CD4-positive, alpha-beta T cell treated with Interleukin-6 for 4 hours (primary cell): ENCODE results near the gene ARHGAP24.

Experiments used
- DNase-seq: peaks from one replicate; pipeline ENCODE4 v3.0.0-alpha.2; 2020; ENCODE audit warnings: mixed read lengths

The ARHGAP24 gene

GRCh38 chr4:85520765-85521749, 46.1 kb downstream of the ARHGAP24 start:
- no peak for DNase-seq

GRCh38 chr4:85522277-85522676, 47.3 kb downstream of the ARHGAP24 start:
- no peak for DNase-seq

GRCh38 chr4:85522836-85523235, 47.9 kb downstream of the ARHGAP24 start:
- no peak for DNase-seq

GRCh38 chr4:85527815-85528214, 52.9 kb downstream of the ARHGAP24 start:
- no peak for DNase-seq

- DNase-seq: no peak
Measured at GRCh38 chr4:85531560-85532341, 56.8 kb downstream of the ARHGAP24 start.

- no peak for DNase-seq
Measured at GRCh38 chr4:85534120-85534519, 59.2 kb downstream of the ARHGAP24 start.

- no peak for DNase-seq
Measured at GRCh38 chr4:85543832-85544231, 68.9 kb downstream of the ARHGAP24 start.

- DNase-seq: no peak
Measured at GRCh38 chr4:85544751-85545150, 69.8 kb downstream of the ARHGAP24 start.

GRCh38 chr4:85548116-85548515, 73.2 kb downstream of the ARHGAP24 start:
- no peak for DNase-seq

GRCh38 chr4:85548841-85549240, 73.9 kb downstream of the ARHGAP24 start:
- DNase-seq: no peak

- no peak for DNase-seq
Measured at GRCh38 chr4:85555206-85555605, 80.3 kb downstream of the ARHGAP24 start.

GRCh38 chr4:85556283-85556682, 81.3 kb downstream of the ARHGAP24 start:
- no peak for DNase-seq

GRCh38 chr4:85557016-85557901, 82.3 kb downstream of the ARHGAP24 start:
- no peak for DNase-seq

- DNase-seq: no peak
Measured at GRCh38 chr4:85565761-85566480, 91.0 kb downstream of the ARHGAP24 start.

- no peak for DNase-seq
Measured at GRCh38 chr4:85569730-85570299, 94.9 kb downstream of the ARHGAP24 start.

- DNase-seq: no peak
Measured at GRCh38 chr4:85570388-85570787, 95.4 kb downstream of the ARHGAP24 start.

GRCh38 chr4:85571008-85571407, 96.1 kb downstream of the ARHGAP24 start:
- no peak for DNase-seq

GRCh38 chr4:85573270-85573669, 98.3 kb downstream of the ARHGAP24 start:
- no peak for DNase-seq

GRCh38 chr4:85577307-85577706, 102.4 kb downstream of the ARHGAP24 start:
- DNase-seq: no peak

- no peak for DNase-seq
Measured at GRCh38 chr4:85579942-85580341, 105.0 kb downstream of the ARHGAP24 start.

- DNase-seq: no peak
Measured at GRCh38 chr4:85580489-85580888, 105.5 kb downstream of the ARHGAP24 start.

GRCh38 chr4:85587952-85588351, 113.0 kb downstream of the ARHGAP24 start:
- DNase-seq: no peak
